GM19328 (cell line): ENCODE results near the gene PHLPP1.

Experiments used
- ATAC-seq: cut with Tn5 transposase; IDR thresholded peaks from one replicate; pipeline ENCODE4 v1.9.1; 2021; ENCODE audit warnings: mild to moderate bottlenecking, moderate library complexity; ENCODE audit not compliant: unreplicated experiment

PHLPP1 gene

GRCh38 chr18:62717169-62717924, 2.0 kb downstream of the PHLPP1 start:
- no peak for ATAC-seq

GRCh38 chr18:62717925-62718800, 2.8 kb downstream of the PHLPP1 start:
- ATAC-seq, result no peak

DNA sequence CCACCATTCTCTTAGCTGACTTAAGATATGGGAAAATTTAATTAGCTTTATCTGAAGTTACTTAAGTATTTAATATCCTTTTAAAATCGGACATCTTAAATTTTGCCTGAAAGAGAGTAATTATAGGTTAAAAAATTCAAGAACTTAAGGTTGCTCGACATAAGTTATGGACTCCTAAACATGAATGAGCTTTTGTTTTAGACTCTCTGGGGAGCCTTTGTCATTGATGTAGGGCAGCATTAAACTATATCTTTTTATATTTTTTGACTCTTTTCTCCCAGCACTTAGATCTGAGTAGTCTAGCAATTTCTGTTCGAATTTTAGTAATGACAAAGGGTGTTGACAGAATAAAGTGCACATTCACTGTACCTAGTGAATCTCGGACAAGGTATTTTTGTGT, 4.7 kb downstream of the PHLPP1 start:
- no peak for ATAC-seq

DNA sequence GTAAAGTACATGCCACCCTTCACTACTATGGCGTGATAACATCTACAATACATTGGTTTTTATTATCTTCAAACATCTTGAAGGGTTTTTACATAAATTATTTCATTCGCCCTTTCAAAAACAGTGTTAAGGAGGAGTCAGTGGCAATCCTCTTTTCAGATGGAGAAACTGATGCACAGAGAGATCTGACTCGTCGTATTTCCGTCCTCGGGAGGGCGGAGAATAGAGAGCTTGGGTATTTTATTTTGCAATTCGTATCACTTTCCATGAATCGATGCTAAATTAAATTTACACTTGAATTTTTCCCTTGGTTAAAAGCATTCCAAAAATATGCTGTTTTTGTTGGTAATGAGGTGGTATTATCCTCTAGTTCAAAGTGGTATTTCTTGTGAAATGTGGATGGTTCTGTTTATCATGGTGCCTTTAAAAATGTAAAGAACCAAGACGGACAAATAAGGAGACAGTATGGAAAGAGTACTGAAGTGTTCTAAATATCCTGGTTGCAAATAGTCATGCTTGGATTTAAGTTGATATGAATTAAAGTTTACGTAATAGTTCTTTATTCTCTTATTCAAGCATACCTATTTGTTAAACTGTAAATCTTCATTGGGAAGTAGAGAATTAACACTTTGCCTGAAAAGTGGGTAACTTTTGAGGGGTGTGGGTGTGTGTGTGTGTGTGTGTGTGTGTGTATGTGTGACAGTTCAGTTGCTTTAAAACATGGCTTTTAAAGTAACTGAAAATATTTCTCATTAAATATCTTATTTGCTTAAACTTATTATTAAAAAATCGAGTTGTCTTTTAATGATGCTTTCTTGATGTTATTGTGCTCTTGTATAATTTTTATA, 5.6 kb downstream of the PHLPP1 start:
- ATAC-seq, result no peak

DNA sequence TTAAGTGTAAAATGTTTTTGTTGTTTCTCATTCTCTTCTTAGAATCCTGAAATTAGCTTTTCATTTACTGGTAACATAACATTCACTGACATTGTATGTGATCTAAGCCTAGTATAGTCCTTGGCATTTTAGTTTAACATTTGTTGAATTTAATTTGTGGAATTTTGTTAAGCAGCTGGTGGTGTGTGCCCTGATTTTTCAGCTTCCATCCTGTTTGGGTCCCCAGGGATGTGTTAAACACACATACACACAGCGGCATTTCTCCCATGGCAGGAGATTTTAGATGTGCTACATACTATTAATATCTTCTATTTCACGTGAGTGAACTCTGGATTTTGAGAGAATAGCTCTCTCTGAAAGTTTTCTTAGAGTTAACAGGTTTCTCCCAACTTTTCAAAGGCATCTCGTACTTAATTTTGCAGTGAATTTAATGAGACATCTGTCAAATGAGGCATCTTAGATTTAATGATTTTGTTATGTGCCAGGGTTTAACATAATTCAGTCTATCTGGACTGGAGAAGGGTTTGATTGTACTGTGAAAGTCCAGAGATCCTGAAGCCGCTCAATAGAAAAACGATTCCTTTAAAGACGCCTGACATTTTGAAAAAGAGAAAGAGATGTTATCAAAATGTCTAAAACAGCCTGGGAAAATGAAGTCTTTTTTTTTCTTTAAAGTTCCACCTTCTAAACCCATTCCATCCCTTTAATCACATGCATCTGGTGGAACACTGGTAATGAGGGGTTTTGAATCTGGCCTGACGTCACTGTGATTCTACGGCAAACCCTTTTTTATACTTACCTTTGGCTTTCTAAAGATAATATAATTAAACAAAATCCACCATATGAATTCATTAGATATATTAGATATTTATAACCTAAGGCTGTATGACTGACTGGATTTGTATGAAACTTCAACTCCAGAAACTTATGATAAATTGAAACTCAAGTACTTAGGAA, 6.8 kb downstream of the PHLPP1 start:
- no peak for ATAC-seq

DNA sequence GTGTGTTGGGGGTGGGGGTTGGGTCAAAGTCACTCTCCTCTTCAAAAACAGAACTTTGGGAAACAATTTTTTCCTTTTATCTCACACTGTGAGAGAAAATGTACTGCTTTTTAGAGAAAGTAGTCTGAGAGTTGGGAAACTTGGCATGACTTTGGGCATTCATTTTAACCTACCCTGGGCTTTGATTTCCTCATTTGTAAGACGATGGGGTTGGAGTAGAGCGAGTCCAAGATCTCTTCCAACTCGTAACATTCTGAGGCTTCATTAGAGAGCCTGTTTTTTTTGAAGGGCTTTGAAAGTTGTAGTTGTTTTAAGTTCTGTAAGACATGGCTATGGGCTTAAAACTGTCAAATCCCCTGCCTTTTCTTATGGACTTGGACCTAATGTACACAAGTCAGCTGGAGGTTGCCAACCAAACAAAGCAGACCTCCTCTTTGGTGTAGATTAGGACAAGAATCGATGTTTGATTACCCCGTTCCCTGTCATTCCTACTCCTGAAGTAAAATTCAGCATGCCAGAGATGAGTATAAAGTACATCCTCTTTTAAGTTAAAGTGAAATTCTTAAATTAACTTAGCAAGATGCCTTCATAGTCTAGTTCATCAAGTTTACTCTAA, 8.4 kb downstream of the PHLPP1 start:
- no peak for ATAC-seq

- no peak for ATAC-seq
These were observed 10.6 kb downstream of the PHLPP1 start for GRCh38 chr18:62725896-62726295.

DNA sequence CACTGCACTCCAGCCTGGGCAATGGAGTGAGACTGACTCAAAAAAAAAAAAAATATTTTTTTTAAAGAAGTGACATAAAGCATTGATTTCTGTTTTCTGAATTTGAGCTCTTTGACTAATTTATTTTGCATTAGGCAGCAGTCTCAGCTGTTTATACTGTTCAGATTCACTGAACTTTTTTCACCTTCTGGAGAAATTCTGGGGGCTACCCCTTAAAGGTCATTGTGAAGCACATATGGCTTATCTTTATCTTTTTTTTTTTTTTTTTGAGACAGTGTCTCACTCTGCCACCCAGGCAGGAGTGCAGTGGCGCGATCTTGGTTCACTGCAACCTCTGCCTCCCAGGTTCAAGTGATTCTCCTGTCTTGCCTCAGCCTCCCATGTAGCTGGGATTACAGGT, 12.9 kb downstream of the PHLPP1 start:
- ATAC-seq, result no peak

DNA sequence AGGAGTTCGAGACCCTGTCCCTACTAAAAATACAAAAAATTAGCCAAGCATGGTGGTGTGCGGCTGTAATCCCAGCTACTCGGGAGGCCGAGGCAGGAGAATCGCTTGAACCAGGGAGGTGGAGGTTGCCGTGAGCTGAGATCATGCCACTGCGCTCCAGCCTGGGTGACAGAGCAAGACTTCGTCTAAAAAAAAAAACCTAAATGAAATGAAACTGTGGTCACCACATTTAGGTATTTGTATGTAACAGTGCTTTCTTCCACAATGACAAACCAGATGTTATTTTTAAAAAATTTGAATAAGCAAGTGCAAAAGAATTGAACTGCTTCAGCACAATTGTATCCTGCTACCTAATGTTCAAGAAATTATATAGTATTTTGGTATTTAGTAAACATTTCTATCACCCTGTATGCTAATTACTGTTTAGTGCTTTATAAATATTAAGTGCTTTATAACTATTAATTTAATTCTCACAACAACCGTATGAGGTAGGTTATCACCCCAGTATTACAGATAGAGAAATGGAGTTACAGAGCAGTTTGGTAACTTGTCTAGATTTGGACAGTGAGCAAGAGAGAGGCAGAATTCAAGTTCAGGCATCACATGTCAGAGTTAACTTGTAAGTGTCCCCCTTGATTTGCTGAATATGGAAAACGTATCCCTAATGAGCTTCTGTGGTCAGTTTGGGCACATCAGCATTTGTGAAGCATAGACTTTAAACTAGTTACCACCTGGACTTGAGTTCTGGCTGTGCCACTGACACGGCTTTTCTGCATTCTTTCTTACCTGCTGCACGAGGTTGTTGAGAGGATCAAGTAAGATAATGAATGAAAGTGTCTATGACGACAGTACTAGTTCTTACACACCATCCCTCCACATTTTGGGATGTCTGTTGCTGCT, 14.4 kb downstream of the PHLPP1 start:
- peak; percentile 76 for ATAC-seq

- no peak for ATAC-seq
These were observed 15.6 kb downstream of the PHLPP1 start for GRCh38 chr18:62730941-62731340.

DNA sequence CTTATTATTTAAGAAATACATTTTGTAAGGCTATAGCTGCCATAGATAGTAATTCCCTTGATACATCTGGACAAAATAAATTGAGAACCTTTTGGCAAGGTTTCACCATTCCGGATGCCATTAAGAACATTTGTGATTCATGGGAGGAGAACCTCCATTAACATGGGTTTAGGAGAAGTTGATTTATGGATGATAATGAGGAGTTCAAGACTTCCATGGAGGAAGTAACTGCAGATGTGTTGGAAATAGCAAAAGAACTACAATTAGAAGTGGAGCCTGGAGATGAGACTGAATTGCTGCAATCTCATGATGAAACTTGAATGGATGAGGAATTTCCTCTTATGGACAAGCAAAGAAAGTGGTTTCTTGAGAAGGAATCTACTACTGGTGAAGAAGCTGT, 17.3 kb downstream of the PHLPP1 start:
- no peak for ATAC-seq

- no peak for ATAC-seq
These were observed 18.9 kb downstream of the PHLPP1 start for GRCh38 chr18:62734290-62734689.

- no peak for ATAC-seq
These were observed 20.0 kb downstream of the PHLPP1 start for GRCh38 chr18:62735387-62735786.

DNA sequence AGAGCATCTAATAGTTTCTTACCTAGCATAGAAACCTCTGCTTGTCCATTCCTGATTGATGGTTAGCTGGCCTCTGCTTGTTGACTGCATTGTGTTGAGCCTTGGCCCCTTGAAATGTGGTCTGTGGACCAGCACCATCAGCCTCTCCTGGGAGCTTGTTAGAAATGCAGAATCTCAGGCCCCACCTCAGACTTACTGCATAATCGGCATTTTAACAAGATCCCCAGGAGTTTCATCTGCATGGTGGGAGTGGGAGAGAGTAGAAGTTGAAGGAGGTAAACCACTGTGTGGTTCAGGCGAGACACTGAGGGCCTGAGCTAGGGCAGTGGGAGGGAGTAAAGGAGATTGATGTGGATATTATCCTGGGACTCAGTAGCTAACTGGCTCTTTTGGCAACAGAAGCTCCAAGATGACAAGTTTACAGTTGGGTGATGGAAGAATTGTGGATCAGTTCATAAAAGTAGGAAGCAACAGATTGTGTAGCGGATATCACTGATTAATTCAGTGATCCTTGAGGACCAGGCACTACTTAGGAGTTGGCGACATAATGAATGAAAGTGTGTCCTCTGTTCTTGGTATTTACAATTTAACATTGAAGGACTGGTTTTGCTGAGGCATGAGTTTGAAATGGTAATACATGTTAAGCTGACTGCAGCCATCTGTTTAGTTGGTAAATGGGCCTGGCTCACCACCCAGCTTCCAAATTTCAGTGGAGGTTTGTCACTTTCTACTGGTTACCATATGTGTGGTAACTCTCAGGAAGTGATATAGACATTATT, 20.9 kb downstream of the PHLPP1 start:
- ATAC-seq, result no peak

DNA sequence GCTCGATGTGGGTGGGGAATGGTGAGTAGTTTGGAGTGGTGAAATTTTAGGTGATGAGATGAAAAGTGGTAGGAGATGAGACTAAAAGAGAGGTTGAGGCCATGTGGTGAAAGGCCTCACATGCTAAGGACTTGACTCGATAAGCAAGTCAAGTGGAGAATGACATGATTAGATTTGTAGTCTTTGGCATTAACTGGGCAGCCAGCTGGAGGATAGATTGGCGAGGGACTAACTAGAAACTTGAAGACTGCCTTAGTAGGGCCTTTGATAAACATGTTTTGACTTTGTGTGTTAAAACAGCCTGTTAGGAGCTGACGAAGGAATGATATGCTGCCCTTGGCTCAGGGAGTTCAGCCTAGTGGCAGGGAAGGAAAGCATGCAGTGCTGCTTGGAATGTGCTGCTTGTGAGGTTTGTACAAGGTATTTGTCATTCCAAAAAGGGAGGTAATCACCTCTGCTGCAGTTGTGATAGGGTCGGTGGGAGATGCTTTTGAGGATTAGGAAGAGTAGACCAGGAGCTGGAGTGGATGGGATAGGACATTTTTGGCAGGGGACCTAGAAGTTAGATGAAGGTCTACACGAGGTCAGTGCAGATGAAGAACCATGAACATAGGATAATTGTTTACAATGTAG, 22.0 kb downstream of the PHLPP1 start:
- ATAC-seq, result no peak

DNA sequence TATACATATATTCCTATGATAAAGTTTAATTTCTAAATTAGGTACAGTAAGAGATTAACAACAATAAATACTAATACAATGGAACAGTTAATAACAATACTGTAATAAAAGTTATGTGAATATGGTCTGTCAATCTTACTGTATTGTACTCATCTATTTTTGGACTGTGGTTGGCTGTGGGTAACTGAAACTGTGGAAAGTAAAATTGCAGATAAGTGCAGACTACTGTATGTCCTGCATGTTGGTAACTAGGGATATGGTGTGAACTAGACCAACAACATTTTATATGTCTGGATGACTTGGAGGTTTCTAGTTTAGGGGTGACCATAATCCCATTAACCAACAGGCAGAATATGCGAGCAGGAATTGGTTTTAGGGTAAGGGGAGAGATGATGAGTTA, 23.3 kb downstream of the PHLPP1 start:
- ATAC-seq, result no peak

- no peak for ATAC-seq
These were observed 24.6 kb downstream of the PHLPP1 start for GRCh38 chr18:62739911-62740310.
